Measurements from ENCODE around the gene ART4.

GRCh38 chr12:14854586-14855183 is 11.4 kb upstream of the ART4 start:
- TF ChIP-seq CTCF (IDR thresholded peaks at IDR 0.05 in 2 of 3, conservative IDR thresholded peaks at IDR 0.05 in 1 of 3; ENCODE audit: borderline replicate concordance in 1 of 3, insufficient read depth in 1 of 3, low read depth in 2 of 3, low read length in 2 of 3) (no peak), RAD21 (IDR thresholded peaks at IDR 0.05; ENCODE audit: low read depth) (no peak), EZH2phosphoT487 (IDR thresholded peaks at IDR 0.05; ENCODE audit: borderline replicate concordance) (no peak), CEBPB (IDR thresholded peaks at IDR 0.05; ENCODE audit: low read depth) (no peak), ZBTB33 (IDR thresholded peaks at IDR 0.05; ENCODE audit: extremely low read depth, insufficient replicate concordance, low read length) (no peak), MAX (IDR thresholded peaks at IDR 0.05) (no peak), ATF3 (IDR thresholded peaks at IDR 0.05) (no peak), POLR2A (IDR thresholded peaks at IDR 0.05; ENCODE audit: borderline replicate concordance, extremely low read depth, insufficient read depth, insufficient read length) (no peak), REST (IDR thresholded peaks at IDR 0.05; ENCODE audit: low read depth) (no peak), POLR2AphosphoS5 (IDR thresholded peaks at IDR 0.05; ENCODE audit: low read depth, low read length) (no peak), ELF1 (IDR thresholded peaks at IDR 0.05; ENCODE audit: borderline replicate concordance, low read depth) (no peak), SRF (IDR thresholded peaks at IDR 0.05; ENCODE audit: low read depth) (no peak), YY1 (IDR thresholded peaks at IDR 0.05; ENCODE audit: extremely low read depth, insufficient replicate concordance, low read depth, low read length) (no peak)
